Activated CD4-positive, alpha-beta T cell treated with anti-CD3 and anti-CD28 coated beads for 36 hours (primary cell): ENCODE measurements around the gene FXR2. TPM values are rescaled to one million over a fixed set of nuclear protein-coding genes. Genes with fewer than 3 reads are reported as not detected.

Experiments
- ATAC-seq: fragments of 200-7000 bp; cut with Tn5 transposase; one replicate; pipeline ENCODE4 v1.10.0; 2021; ENCODE audit warnings: mild to moderate bottlenecking, moderate library complexity
- CTCF ChIA-PET: fragments of 350-600 bp; sonication (Branson Sonifier 250); formaldehyde crosslinking; loops from one replicate; lab custom pipeline; 2021; ENCODE audit warnings: antibody characterized with exemption; lab: Charles Lee
- POLR2A ChIA-PET: fragments of 350-600 bp; sonication (Branson Sonifier 250); formaldehyde crosslinking; loops from one replicate; lab custom pipeline; 2021; ENCODE audit warnings: antibody characterized with exemption, inconsistent platforms; lab: Charles Lee
- DNase-seq: peaks from one replicate; pipeline ENCODE4 v3.0.0-alpha.2; 2020
- H3K27ac Mint-ChIP-seq: one replicate; pipeline ENCODE4 v1.8.0; 2021; ENCODE audit warnings: mixed read lengths
- H3K27me3 Mint-ChIP-seq: one replicate; pipeline ENCODE4 v1.8.0; 2021; ENCODE audit warnings: mixed read lengths
- H3K36me3 Mint-ChIP-seq: one replicate; pipeline ENCODE4 v1.8.0; 2021; ENCODE audit warnings: low read depth, mixed read lengths
- H3K4me1 Mint-ChIP-seq: one replicate; pipeline ENCODE4 v1.8.0; 2021; ENCODE audit warnings: mixed read lengths
- H3K4me3 Mint-ChIP-seq: one replicate; pipeline ENCODE4 v1.8.0; 2021; ENCODE audit warnings: mild to moderate bottlenecking, moderate library complexity, mixed read lengths
- H3K9me3 Mint-ChIP-seq: one replicate; pipeline ENCODE4 v1.8.0; 2021; ENCODE audit warnings: low read depth, mixed read lengths
- intact Hi-C, 2 experiments: fragments of 100-400 bp; cut with DNase I in 1 of 2; cut with micrococcal nuclease in 1 of 2; formaldehyde crosslinking; loops; one replicate each; pipeline versions ENCODE4 v1.14.2 to v1.15.1; 2022 to 2024; cut with DNase I, micrococcal nuclease
- total RNA-seq, 2 experiments: library from RNA; stranded (reverse); gene quantifications; one replicate each; pipeline ENCODE4 v1.2.3, GENCODE V29; 2021

Gene FXR2
- total RNA-seq, 2 experiments from 2014 or later, result 35.6 to 50.2 TPM

GRCh38 chr17:7572338-7572587, 42.4 kb downstream of the FXR2 start:
- intact Hi-C loops, result loop anchor here (1.0 to 10.0 kb wide), 19 partner anchors 11 to 583 kb away; partner anchors contain the start of genes EIF5A (in 2 of the 2), ELP5 (in 2 of the 2), FXR2 (in 2 of the 2) and MPDU1 (in 2 of the 2)
- ChIA-PET CTCF (interaction anchor here (1.3 to 3.2 kb wide), 2 partner anchors 11 to 116 kb away, joined by 5 to 25 read pairs; partner anchors contain the start of genes SENP3 and WRAP53), POLR2A (interaction anchor here (2.6 kb wide), 1 partner anchor 12 kb away, joined by 43 read pairs; the partner anchor contains the start of gene MPDU1)
- H3K4me1 Mint-ChIP-seq, result peaks cover 48% of the 10 kb centered on the region
- H3K27ac Mint-ChIP-seq, result peak overlapping the region; percentile 99
- peak overlapping the region; percentile 94 for H3K4me3 Mint-ChIP-seq
- no peaks in the 10 kb centered on the region for H3K9me3 Mint-ChIP-seq
- no peaks in the 10 kb centered on the region for H3K27me3 Mint-ChIP-seq
- DNase-seq (no peak), ATAC-seq (no peak)
- peaks cover 74% of the 10 kb centered on the region for H3K36me3 Mint-ChIP-seq

DNA sequence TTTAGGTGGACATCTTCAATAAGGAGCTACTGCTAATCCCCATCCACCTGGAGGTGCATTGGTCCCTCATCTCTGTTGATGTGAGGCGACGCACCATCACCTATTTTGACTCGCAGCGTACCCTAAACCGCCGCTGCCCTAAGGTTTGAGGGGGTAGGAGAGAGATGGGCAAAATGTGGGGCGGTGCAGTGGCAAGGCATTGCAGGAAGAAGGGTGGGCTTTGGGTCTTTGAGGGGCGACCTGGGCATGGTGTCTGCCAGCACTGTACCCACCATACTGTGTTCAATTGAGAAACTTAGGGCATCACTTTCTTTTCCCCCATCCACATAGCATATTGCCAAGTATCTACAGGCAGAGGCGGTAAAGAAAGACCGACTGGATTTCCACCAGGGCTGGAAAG, 44.3 kb downstream of the FXR2 start:
- DNase-seq (no peak), ATAC-seq (no peak)
- CTCF ChIA-PET, result interaction anchor here (0.6 to 3.2 kb wide), 2 partner anchors 9 to 214 kb away, joined by 3 to 25 read pairs; partner anchors contain the start of gene SENP3
- intact Hi-C loops, result loop anchor here (5.0 to 10.0 kb wide), 4 partner anchors 318 to 584 kb away; partner anchors contain the start of genes PER1 (in 2 of the 2), CTDNEP1 (in 1 of the 2), ELP5 (in 1 of the 2) and SLC16A11 (in 1 of the 2)
- Mint-ChIP-seq H3K4me3 (no peak overlapping the region), H3K27me3 (no peaks in the 10 kb centered on the region), H3K4me1 (peaks cover 29% of the 10 kb centered on the region), H3K9me3 (no peaks in the 10 kb centered on the region), H3K27ac (peak overlapping the region; percentile 58), H3K36me3 (peaks cover 67% of the 10 kb centered on the region)
- POLR2A ChIA-PET, result interaction anchor here (0.6 to 1.6 kb wide), 3 partner anchors 13 to 313 kb away, joined by 3 to 4 read pairs (median 3); partner anchors contain the start of gene MPDU1

GRCh38 chr17:7569571-7569970, 45.1 kb downstream of the FXR2 start:
- DNase-seq, result no peak
- peaks cover 24% of the 10 kb centered on the region for H3K4me1 Mint-ChIP-seq
- ChIA-PET POLR2A (no interaction called here), CTCF (interaction anchor here (0.6 to 3.2 kb wide), 4 partner anchors 9 to 255 kb away, joined by 3 to 25 read pairs (median 3); partner anchors contain the start of gene SENP3)
- no peak overlapping the region for H3K27ac Mint-ChIP-seq
- H3K9me3 Mint-ChIP-seq, result no peaks in the 10 kb centered on the region
- intact Hi-C loops, result no loop called here
- ATAC-seq, result no peak
- H3K4me3 Mint-ChIP-seq, result no peak overlapping the region
- H3K27me3 Mint-ChIP-seq, result no peaks in the 10 kb centered on the region
- H3K36me3 Mint-ChIP-seq, result peaks cover 65% of the 10 kb centered on the region

- H3K4me3 Mint-ChIP-seq, result peak overlapping the region; percentile 79
- DNase-seq, result no peak
- H3K27ac Mint-ChIP-seq, result peak overlapping the region; percentile 90
- ATAC-seq, result no peak
- no peaks in the 10 kb centered on the region for H3K27me3 Mint-ChIP-seq
- POLR2A ChIA-PET, result interaction anchor here (0.8 kb wide), 1 partner anchor 13 kb away, joined by 3 read pairs; no protein-coding TSS in a partner anchor
- intact Hi-C loops, result no loop called here
- peaks cover 44% of the 10 kb centered on the region for H3K4me1 Mint-ChIP-seq
- H3K36me3 Mint-ChIP-seq, result peaks cover 35% of the 10 kb centered on the region
- CTCF ChIA-PET, result no interaction called here
- no peaks in the 10 kb centered on the region for H3K9me3 Mint-ChIP-seq
These were observed 51.4 kb downstream of the FXR2 start for GRCh38 chr17:7563115-7563869.

GRCh38 chr17:7562208-7562605, 52.5 kb downstream of the FXR2 start:
- peak; percentile 7 for ATAC-seq
- peak; percentile 49 for DNase-seq
- Mint-ChIP-seq H3K36me3 (peaks cover 30% of the 10 kb centered on the region), H3K27ac (peak overlapping the region; percentile 90), H3K9me3 (no peaks in the 10 kb centered on the region), H3K27me3 (no peaks in the 10 kb centered on the region), H3K4me1 (peaks cover 46% of the 10 kb centered on the region), H3K4me3 (peak overlapping the region; percentile 79)
- ChIA-PET POLR2A (interaction anchor here (0.6 kb wide), 2 partner anchors 125 to 246 kb away, joined by 3 read pairs; no protein-coding TSS in a partner anchor), CTCF (interaction anchor here (0.6 to 3.1 kb wide), 5 partner anchors 8 to 110 kb away, joined by 3 to 26 read pairs (median 6); no protein-coding TSS in a partner anchor)
- intact Hi-C loops, result no loop called here

DNA sequence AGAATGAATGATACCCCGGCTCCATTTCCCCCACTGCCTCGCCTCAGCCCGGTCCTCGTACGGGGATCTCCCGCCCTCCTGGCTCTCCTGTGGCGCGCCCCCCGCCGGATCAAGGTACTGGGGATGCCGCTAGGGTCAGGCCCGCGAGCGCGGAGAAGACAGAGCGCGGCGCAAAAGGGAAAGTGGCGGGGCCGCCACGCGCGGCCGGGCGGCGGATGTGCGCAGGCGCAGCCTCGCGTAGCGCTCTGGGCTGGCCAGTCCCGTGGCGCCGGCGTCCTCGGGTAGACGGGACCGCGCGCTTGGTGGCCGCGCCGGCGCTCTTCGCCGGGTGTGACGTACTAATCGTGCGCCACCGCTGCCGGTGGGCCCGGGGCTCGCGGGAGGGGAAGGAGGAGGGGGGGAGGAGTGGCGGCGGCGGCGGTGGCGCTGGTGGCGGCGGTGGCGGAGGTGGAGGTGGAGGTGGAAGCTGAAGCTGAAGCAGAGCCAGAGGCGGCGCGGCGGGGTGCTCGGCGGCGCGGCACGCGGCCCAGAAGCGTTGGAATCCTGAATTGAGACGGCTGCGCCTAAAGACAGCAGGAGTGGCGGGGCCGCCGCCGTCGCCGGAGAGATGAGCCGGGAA, 53.0 kb downstream of the FXR2 start, which contains the start of gene SENP3:
Gene SENP3, plus strand, starts transcription at position 331 of the 619 bp plus-strand sequence. CDS start 1,158 bp downstream, outside the sequence.
- intact Hi-C loops, result loop anchor here (1.0 to 2.0 kb wide), 19 partner anchors 11 to 309 kb away; partner anchors contain the start of genes EIF5A (in 1 of the 2), ELP5 (in 1 of the 2), MPDU1 (in 1 of the 2) and NEURL4 (in 1 of the 2)
- ATAC-seq (peak; percentile 86), DNase-seq (peak; percentile 95)
- Mint-ChIP-seq H3K36me3 (peaks cover 26% of the 10 kb centered on the region), H3K4me1 (peaks cover 46% of the 10 kb centered on the region), H3K4me3 (peak within 1 kb of the TSS; percentile 79), H3K27me3 (no peaks in the 10 kb centered on the region), H3K9me3 (no peaks in the 10 kb centered on the region), H3K27ac (peak within 1 kb of the TSS; percentile 90)
- POLR2A ChIA-PET, result interaction anchor here (1.3 kb wide), 1 partner anchor 22 kb away, joined by 5 read pairs; the partner anchor contains the start of gene MPDU1
- CTCF ChIA-PET, result interaction anchor here (0.6 to 3.1 kb wide), 25 partner anchors 9 to 207 kb away, joined by 3 to 70 read pairs (median 7); partner anchors contain the start of genes CD68, MPDU1, TMEM95 and TP53

DNA sequence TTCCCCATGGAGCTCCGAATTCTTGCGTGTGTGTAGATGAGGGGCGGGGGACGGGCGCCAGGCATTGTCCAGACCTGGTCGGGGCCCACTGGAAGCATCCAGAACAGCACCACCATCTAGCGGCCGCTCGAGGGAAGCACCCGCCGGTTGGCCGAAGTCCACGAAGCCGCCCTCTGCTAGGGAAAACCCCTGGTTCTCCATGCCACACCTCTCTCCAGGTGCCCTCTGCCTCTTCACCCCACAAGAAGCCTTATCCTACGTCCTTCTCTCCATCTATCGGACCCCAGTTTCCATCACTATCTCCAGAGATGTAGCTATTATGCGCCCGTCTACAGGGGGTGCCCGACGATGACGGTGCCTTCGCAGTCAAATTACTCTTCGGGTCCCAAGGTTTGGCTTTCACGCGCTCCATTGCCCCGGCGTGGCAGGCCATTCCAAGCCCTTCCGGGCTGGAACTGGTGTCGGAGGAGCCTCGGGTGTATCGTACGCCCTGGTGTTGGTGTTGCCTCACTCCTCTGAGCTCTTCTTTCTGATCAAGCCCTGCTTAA, 53.6 kb downstream of the FXR2 start:
- H3K4me3 Mint-ChIP-seq, result peak overlapping the region; percentile 79
- H3K27me3 Mint-ChIP-seq, result no peaks in the 10 kb centered on the region
- ATAC-seq (peak; percentile 75), DNase-seq (peak; percentile 92)
- no peaks in the 10 kb centered on the region for H3K9me3 Mint-ChIP-seq
- ChIA-PET CTCF (interaction anchor here (0.6 to 3.1 kb wide), 47 partner anchors 9 to 517 kb away, joined by 3 to 70 read pairs (median 6); partner anchors contain the start of genes CD68, FXR2, MPDU1 and SAT2), POLR2A (interaction anchor here (0.6 to 1.5 kb wide), 8 partner anchors 11 to 204 kb away, joined by 3 to 5 read pairs (median 4); partner anchors contain the start of genes MPDU1 and POLR2A)
- H3K4me1 Mint-ChIP-seq, result peaks cover 46% of the 10 kb centered on the region
- H3K27ac Mint-ChIP-seq, result peak overlapping the region; percentile 87
- intact Hi-C loops, result loop anchor here (1.0 to 2.0 kb wide), 19 partner anchors 11 to 309 kb away; partner anchors contain the start of genes EIF5A (in 1 of the 2), ELP5 (in 1 of the 2), MPDU1 (in 1 of the 2) and NEURL4 (in 1 of the 2)
- peaks cover 22% of the 10 kb centered on the region for H3K36me3 Mint-ChIP-seq

DNA sequence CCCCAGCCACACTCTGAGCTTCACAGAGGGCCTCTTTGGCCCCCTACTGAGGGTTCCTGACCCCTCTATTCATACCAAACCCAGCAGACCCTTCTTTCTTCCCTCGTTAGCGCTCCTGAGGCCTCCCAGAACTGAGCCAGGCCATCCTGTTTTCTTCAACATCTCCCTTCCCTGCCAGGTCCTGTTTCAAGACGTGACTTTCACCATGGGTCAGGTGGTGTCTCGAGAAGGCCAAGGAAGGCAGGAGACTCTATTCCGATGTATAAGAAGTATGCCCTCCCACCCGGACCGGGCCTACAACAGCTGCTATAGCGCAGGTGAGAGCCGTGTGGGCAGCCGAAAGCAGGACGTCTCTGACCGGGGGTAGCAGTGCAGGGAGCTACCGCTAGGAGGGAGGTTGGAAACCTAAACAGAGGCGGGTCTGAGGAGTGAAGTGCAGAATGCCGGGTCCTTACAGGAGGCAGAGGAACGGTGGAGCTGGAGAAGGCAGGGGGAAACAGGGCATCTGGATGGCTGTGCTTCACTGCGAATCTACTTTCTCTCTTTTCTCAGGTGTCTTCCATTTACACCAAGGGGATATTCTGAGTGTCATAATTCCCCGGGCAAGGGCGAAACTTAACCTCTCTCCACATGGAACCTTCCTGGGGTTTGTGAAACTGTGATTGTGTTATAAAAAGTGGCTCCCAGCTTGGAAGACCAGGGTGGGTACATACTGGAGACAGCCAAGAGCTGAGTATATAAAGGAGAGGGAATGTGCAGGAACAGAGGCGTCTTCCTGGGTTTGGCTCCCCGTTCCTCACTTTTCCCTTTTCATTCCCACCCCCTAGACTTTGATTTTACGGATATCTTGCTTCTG, 54.3 kb downstream of the FXR2 start:
- Mint-ChIP-seq H3K9me3 (no peaks in the 10 kb centered on the region), H3K36me3 (peaks cover 18% of the 10 kb centered on the region), H3K27me3 (no peaks in the 10 kb centered on the region), H3K4me3 (peak overlapping the region; percentile 79), H3K27ac (peak overlapping the region; percentile 87), H3K4me1 (peaks cover 46% of the 10 kb centered on the region)
- ChIA-PET POLR2A (interaction anchor here (0.6 to 1.5 kb wide), 8 partner anchors 11 to 204 kb away, joined by 3 to 5 read pairs (median 4); partner anchors contain the start of genes MPDU1 and POLR2A), CTCF (interaction anchor here (0.6 to 3.1 kb wide), 48 partner anchors 8 to 517 kb away, joined by 3 to 70 read pairs (median 6); partner anchors contain the start of genes CD68, FXR2, MPDU1 and SAT2)
- intact Hi-C loops, result loop anchor here (1.0 to 2.0 kb wide), 19 partner anchors 11 to 308 kb away; partner anchors contain the start of genes EIF5A (in 1 of the 2), ELP5 (in 1 of the 2), MPDU1 (in 1 of the 2) and NEURL4 (in 1 of the 2)
- peak; percentile 34 for ATAC-seq
- peak; percentile 80 for DNase-seq

DNA sequence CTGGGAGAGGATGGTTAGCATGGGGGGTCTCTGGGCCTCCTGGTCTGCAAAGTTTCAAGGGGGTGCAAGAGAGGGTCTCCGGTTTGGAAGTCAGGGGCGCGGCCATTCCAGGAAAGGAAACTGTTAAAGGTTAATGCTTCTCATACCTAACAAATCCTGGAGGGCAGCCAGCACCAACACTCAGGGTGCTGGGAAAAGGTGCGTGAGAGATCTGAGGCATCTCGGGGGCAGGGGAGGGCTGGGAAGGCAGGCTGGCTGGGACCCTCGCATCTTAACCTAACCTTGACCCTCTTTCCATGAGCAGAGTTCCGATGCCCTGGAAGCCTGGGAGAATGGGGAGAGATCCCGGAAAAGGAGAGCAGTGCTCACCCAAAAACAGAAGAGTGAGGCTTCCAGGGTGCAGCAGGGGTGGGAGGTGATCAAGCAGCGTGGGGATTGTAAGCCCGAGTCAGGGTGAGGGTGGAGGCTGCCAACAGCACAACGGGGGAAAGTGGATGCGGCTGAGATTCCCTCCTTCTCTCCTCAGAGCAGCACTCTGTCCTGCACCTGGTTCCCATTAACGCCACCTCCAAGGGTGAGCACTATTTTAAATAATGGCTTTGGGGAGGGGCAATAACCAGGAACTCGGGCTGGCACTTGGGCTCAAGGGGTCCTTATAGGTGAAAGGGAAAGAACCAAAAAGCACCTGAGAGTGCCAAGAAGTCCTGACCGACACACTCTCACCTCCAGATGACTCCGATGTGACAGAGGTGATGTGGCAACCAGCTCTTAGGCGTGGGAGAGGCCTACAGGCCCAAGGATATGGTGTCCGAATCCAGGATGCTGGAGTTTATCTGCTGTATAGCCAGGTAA, 55.2 kb downstream of the FXR2 start:
- H3K27me3 Mint-ChIP-seq, result no peaks in the 10 kb centered on the region
- peaks cover 13% of the 10 kb centered on the region for H3K36me3 Mint-ChIP-seq
- DNase-seq, result no peak
- no peak for ATAC-seq
- no peak overlapping the region for H3K4me3 Mint-ChIP-seq
- CTCF ChIA-PET, result interaction anchor here (0.5 to 3.1 kb wide), 35 partner anchors 7 to 516 kb away, joined by 3 to 70 read pairs (median 6); partner anchors contain the start of genes CD68, FXR2, MPDU1 and SAT2
- no peak overlapping the region for H3K27ac Mint-ChIP-seq
- peaks cover 48% of the 10 kb centered on the region for H3K4me1 Mint-ChIP-seq
- POLR2A ChIA-PET, result interaction anchor here (1.1 to 1.5 kb wide), 4 partner anchors 10 to 73 kb away, joined by 3 to 4 read pairs (median 4); no protein-coding TSS in a partner anchor
- H3K9me3 Mint-ChIP-seq, result no peaks in the 10 kb centered on the region
- intact Hi-C loops, result loop anchor here in 1 of 2 experiments (2.0 kb wide), 2 partner anchors 37 to 205 kb away; partner anchors contain the start of gene TMEM95
